Head of caudate nucleus (tissue), 42 donors: Measurements from ENCODE around the gene DNAJC5.
"Not testable (repeated sequence)": the region's sequence is repeated elsewhere in the genome, so short reads cannot be mapped to it uniquely, and the experiment has no call there.

Experiments used
- DNase-seq, 42 donors: peaks; one replicate each; pipeline versions ENCODE4 v3.0.0 to v3.0.0-alpha.2; 2020 to 2021; ENCODE audit warnings: mixed read lengths in 7 of 42
- intact Hi-C: fragments of 100-400 bp; cut with DNase I; formaldehyde crosslinking; loops from one replicate; pipeline ENCODE4 v1.15.0; 2022

DNAJC5 gene

GRCh38 chr20:63896264-63897105, 1.6 kb downstream of the DNAJC5 start:
- DNase-seq = peak in 34 of 42 donors; percentile 25 to 77 (median 49)
- intact Hi-C loops = no loop called here

GRCh38 chr20:63897978-63898561, 3.1 kb downstream of the DNAJC5 start:
- intact Hi-C loops = no loop called here
- no peak for DNase-seq

- peak in 3 of 42 donors; percentile 22 to 53 (median 25) for DNase-seq
- intact Hi-C loops = no loop called here
Measured at GRCh38 chr20:63898882-63899558, 4.1 kb downstream of the DNAJC5 start.

GRCh38 chr20:63900413-63900812, 5.5 kb downstream of the DNAJC5 start:
- peak in 1 of 42 donors; percentile 25 for DNase-seq
- intact Hi-C loops = no loop called here

GRCh38 chr20:63903796-63904561, 9.1 kb downstream of the DNAJC5 start:
- intact Hi-C loops = no loop called here
- no peak for DNase-seq

GRCh38 chr20:63908008-63908682, 13.2 kb downstream of the DNAJC5 start:
- intact Hi-C loops = no loop called here

GRCh38 chr20:63911176-63911575, 16.2 kb downstream of the DNAJC5 start:
- DNase-seq = peak in 36 of 42 donors; percentile 19 to 75 (median 54)
- intact Hi-C loops = no loop called here

More at GRCh38 chr20:63908008-63908682, 13.2 kb downstream of the DNAJC5 start:
- no peak for DNase-seq

GRCh38 chr20:63913768-63914167, 18.8 kb downstream of the DNAJC5 start:
- intact Hi-C loops = no loop called here
- no peak for DNase-seq

GRCh38 chr20:63915471-63915870, 20.5 kb downstream of the DNAJC5 start:
- intact Hi-C loops = no loop called here
- DNase-seq = peak in 38 of 42 donors; percentile 30 to 83 (median 62)

- intact Hi-C loops, DNase-seq: not testable (repeated sequence)
Measured at GRCh38 chr20:63916371-63916939, 21.5 kb downstream of the DNAJC5 start.

- intact Hi-C loops = no loop called here
- DNase-seq = peak; percentile 26 to 91 (median 67)
Measured at GRCh38 chr20:63917811-63918210, 22.9 kb downstream of the DNAJC5 start.

GRCh38 chr20:63919130-63919529, 24.2 kb downstream of the DNAJC5 start:
- DNase-seq = peak in 5 of 42 donors; percentile 33 to 68 (median 47)
- intact Hi-C loops = no loop called here

GRCh38 chr20:63920226-63920625, 25.3 kb downstream of the DNAJC5 start:
- intact Hi-C loops = no loop called here
- no peak for DNase-seq

GRCh38 chr20:63923651-63924050, 28.7 kb downstream of the DNAJC5 start:
- DNase-seq = no peak
- intact Hi-C loops = no loop called here

GRCh38 chr20:63924241-63924640, 29.3 kb downstream of the DNAJC5 start:
- intact Hi-C loops = no loop called here
- DNase-seq = no peak

GRCh38 chr20:63926298-63926697, 31.4 kb downstream of the DNAJC5 start:
- no peak for DNase-seq
- intact Hi-C loops = no loop called here

- intact Hi-C loops = no loop called here
- no peak for DNase-seq
Measured at GRCh38 chr20:63929071-63929470, 34.1 kb downstream of the DNAJC5 start.

GRCh38 chr20:63929473-63929883, 34.6 kb downstream of the DNAJC5 start:
- intact Hi-C loops = not testable (repeated sequence)

More at GRCh38 chr20:63929473-63929883, 34.6 kb downstream of the DNAJC5 start:
- not testable (repeated sequence) for DNase-seq
